ENCODE measurements around the gene ABLIM2. TPM values are rescaled to one million over a fixed set of nuclear protein-coding genes. Genes with fewer than 3 reads are reported as not detected.

ABLIM2 gene
- total RNA-seq, 1 experiment from 2014 or later: 6.1 TPM

DNA sequence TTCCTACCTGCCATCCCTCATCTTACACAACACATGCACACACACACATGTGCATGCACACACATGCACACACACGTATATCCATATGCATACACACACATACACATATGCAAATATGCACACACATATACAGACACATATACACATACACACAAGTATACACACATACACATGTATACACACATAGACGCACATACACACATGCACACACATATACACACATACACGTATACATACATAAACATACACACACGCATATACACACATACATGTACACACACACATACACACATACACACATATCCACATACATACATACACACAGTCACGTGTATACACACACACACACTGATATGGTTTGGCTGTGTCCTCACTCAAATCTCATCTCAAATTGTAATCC, 182.0 kb downstream of the ABLIM2 start:
- Histone ChIP-seq H3K4me3 (replicated peaks in 1 of 2; ENCODE audit: low read depth in 1 of 2, low read length in 2 of 2) (no peak overlapping the region), H3K9me2 (ENCODE audit: insufficient read depth) (no peaks in the 10 kb centered on the region), H3K36me3 (ENCODE audit: control insufficient read depth in 1 of 2, insufficient read depth in 2 of 2, low read length in 2 of 2) (no peaks in the 10 kb centered on the region), H3K9ac (ENCODE audit: low read length) (no peak overlapping the region), H3K27ac (ENCODE audit: low read depth, low read length) (no peak overlapping the region), H3K9me3 (ENCODE audit: control insufficient read depth in 1 of 2, insufficient read depth in 1 of 2, low read depth in 1 of 2, low read length in 2 of 2) (no peaks in the 10 kb centered on the region), H3K4me1 (ENCODE audit: control insufficient read depth in 1 of 2, insufficient read depth in 2 of 2, low read length in 2 of 2) (peaks cover 41 to 51% of the 10 kb centered on the region in 2 experiments), H4K20me1 (ENCODE audit: insufficient read depth) (no peaks in the 10 kb centered on the region), H3K79me2 (ENCODE audit: insufficient read depth, low read length) (no peaks in the 10 kb centered on the region), H2AFZ (ENCODE audit: low read depth, low read length, poor library complexity, severe bottlenecking) (no peak overlapping the region), H3K27me3 (ENCODE audit: insufficient read depth, low read length) (no peaks in the 10 kb centered on the region), H3K4me2 (ENCODE audit: low read length) (no peak overlapping the region)
- CTCF ChIA-PET: no interaction called here
- intact Hi-C loops (cut with micrococcal nuclease): no loop called here
- RAD21 ChIA-PET (ENCODE audit: low non-redundant PET in 1 of 2, low total read pairs in 2 of 2, uncharacterized antibody in 2 of 2, unreplicated experiment in 2 of 2): no interaction called here
- POLR2A ChIA-PET: no interaction called here
- no peak for DNase-seq (ENCODE audit: low read depth, low spot score)
- no peak for ATAC-seq
- BruUV-seq (replicated peaks): no TSS peak
- TF ChIP-seq SRF (IDR thresholded peaks at IDR 0.05; ENCODE audit: low read depth) (no peak), ELF1 (IDR thresholded peaks at IDR 0.05; ENCODE audit: borderline replicate concordance, low read depth) (no peak), POLR2AphosphoS5 (IDR thresholded peaks at IDR 0.05; ENCODE audit: low read depth, low read length) (no peak), CEBPB (IDR thresholded peaks at IDR 0.05; ENCODE audit: low read depth) (no peak), ZBTB33 (IDR thresholded peaks at IDR 0.05; ENCODE audit: extremely low read depth, insufficient replicate concordance, low read length) (no peak), JUND (IDR thresholded peaks at IDR 0.05) (no peak), SP1 (IDR thresholded peaks at IDR 0.05; ENCODE audit: low read depth) (no peak), FOSL1 (IDR thresholded peaks at IDR 0.05; ENCODE audit: low read depth) (no peak), TCF7L2 (IDR thresholded peaks at IDR 0.05; ENCODE audit: borderline replicate concordance, extremely low read depth, insufficient read depth, insufficient read length) (no peak), ZNF274 (IDR thresholded peaks at IDR 0.05; ENCODE audit: low read depth, low read length) (no peak), ZFX (IDR thresholded peaks at IDR 0.05) (no peak)
- TF ChIP-seq, protein P1, sequence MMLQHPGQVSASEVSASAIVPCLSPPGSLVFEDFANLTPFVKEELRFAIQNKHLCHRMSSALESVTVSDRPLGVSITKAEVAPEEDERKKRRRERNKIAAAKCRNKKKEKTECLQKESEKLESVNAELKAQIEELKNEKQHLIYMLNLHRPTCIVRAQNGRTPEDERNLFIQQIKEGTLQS (IDR thresholded peaks at IDR 0.05): no peak
